SIG-M5 treated with dmso at 0.1 percent for 504 hours (cell line): ENCODE data around the gene HSPG2.
"Not testable (repeated sequence)": the region's sequence is repeated elsewhere in the genome, so short reads cannot be mapped to it uniquely, and the experiment has no call there.

Experiments used
- DNase-seq: peaks from one replicate; lab custom pipeline; 2025; ENCODE audit not compliant: unreplicated experiment; lab: John Stamatoyannopoulos, UW

The HSPG2 gene

GRCh38 chr1:21830792-21831453 is 106.2 kb downstream of the HSPG2 start:
- DNase-seq: no peak

DNA sequence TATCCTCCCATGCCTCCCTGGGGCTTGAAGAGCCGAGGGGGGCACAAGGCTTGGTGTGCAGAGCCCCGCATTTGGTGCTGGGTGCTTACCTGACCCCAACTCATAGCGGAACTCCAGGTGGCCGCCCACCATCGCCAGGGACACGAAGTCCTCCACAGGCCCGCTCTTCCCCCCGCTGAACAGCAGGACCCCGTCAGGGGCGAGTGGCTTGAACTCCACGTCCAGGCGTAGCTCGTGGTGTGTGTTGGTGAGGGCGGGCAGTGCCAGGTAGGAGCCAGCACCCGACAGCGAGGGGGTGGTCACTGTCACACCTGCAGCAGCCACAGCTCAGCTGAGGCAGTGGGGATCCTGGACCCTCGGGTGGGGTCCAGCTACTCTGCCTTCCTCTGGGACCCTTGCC is 107.8 kb downstream of the HSPG2 start:
- DNase-seq: no peak

- no peak for DNase-seq
Observed at GRCh38 chr1:21828506-21829210, 108.5 kb downstream of the HSPG2 start.

GRCh38 chr1:21828075-21828474 is 109.0 kb downstream of the HSPG2 start:
- no peak for DNase-seq

GRCh38 chr1:21827141-21827679 is 109.9 kb downstream of the HSPG2 start:
- DNase-seq: no peak

DNA sequence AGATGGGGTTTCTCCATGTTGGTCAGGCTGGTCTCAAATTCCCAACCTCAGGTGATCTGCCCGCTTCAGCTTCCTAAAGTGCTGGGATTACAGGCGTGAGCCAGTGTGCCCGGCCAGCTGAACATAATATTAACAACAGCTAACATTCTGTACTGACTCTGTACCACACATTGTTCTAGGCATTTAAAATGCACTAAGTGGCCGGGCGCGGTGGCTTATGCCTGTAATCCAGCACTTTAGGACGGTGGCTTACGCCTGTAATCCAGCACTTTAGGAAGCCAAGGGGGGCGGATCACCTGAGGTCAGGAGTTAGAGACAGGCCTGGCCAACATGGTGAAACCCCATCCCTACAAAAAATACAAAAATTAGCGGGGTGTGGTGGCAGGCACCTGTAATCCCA is 110.4 kb downstream of the HSPG2 start:
- not testable (repeated sequence) for DNase-seq

- DNase-seq: no peak
Observed at GRCh38 chr1:21825393-21825792, 111.7 kb downstream of the HSPG2 start.

- no peak for DNase-seq
Observed at GRCh38 chr1:21824926-21825325, 112.2 kb downstream of the HSPG2 start.

DNA sequence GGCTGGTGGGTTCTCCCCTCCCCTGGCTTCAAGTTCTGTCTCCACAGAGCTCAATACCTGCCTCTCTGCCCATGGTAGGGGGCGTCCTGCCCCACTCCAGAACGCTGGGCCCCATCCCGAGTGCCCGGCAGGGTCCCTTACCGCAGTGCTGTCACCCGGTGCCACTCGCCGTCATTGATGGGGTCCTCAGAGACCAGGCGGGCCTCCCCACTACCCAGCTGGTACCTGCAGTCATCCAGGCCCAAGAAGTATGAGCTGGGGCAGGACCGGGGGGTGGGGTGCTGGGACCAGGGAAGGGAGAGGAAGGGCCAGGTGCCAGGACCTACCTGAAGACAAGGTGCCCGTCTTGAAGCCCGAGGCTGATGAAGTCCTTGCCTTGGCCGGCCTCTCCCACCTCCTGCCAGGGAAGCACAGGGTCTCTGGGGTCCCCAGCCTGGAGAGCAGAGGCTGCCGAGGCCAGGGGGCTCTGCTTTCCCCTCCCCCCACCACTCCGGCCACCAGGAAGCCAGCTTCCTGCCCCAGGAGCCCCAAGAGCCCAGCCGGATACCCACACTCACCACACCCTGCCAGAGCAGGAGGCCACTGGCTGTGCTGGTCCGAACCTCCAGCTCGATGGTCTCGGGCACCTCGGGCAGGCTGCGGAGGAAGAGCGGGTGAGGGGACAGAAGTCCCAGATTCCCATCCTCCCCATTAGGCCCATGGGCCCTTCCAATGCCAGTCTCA is 113.0 kb downstream of the HSPG2 start:
- no peak for DNase-seq

GRCh38 chr1:21823206-21823979 is 113.7 kb downstream of the HSPG2 start:
- DNase-seq: peak; percentile 49

GRCh38 chr1:21822349-21822748 is 114.8 kb downstream of the HSPG2 start:
- no peak for DNase-seq

- no peak for DNase-seq
Observed at GRCh38 chr1:21821385-21822019, 115.6 kb downstream of the HSPG2 start.

- no peak for DNase-seq
Observed at GRCh38 chr1:21820597-21821232, 116.4 kb downstream of the HSPG2 start.

- peak; percentile 63 for DNase-seq
Observed at GRCh38 chr1:21818656-21819055, 118.5 kb downstream of the HSPG2 start.

DNA sequence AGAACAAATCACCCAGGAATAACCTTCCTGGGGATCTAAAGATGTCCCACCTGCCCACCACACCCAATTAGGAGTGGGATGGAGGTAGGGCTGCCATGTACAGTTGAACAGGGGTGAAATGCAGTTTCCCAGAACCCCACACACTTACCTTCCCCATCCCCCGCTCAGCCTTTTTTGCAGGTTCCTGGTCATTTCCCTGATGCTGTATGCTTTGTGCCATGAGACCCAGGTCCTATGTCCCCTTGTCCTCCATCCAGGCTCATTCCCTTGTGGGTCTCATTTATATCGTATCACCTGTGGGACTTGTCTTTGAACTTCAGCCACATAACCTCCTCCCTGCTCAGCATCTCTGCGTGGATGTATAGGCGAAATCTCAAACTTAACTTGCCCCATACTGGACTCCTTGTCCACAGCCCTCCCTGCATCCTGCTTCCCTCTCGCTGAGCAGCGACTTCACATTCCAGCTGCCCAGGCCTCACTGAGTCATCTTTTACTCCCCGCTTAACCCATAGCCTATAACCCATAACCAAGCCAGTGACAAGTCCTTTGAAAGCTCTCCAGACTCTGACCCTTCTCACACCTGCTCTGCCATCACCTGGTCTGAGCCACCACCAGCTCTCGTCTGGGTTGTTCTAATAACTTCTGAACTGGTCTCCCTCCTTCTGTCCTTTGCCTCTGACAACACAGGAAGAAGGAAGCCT is 120.4 kb downstream of the HSPG2 start:
- DNase-seq: no peak

DNA sequence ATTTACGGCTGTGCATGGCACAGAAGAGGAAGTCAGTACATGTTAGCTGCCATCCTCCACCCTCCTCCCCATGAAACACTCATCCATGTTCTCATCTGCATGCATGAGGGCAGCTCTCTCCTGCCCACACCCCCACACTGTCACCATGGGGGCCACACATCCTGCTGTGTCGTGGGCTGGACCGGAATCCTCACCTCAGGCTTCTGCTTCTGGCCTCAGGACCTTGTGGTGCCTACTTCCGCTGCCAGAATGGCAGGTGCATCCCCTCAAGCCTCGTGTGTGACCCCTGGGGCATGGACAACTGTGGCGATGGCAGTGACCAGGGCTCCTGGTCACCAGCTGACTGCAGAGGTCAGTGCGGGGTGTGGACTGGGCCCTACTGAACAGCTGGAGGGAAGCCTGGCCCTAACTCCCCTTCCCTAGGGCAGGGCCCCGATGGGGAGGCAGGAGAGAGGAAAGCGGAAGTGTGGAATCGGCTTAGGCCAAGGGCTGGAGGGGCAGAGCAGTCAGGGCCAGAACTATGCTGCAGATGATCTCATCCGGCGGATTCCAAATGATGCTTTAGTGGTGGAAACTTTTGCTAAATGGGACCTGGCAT is 121.3 kb downstream of the HSPG2 start:
- no peak for DNase-seq

GRCh38 chr1:21814981-21815582 is 122.0 kb downstream of the HSPG2 start:
- no peak for DNase-seq

GRCh38 chr1:21814241-21814918 is 122.7 kb downstream of the HSPG2 start:
- no peak for DNase-seq
